AG09309 (cell line): ENCODE measurements around the gene DDX17.

Source experiments
- DNase-seq: peaks from one replicate; pipeline ENCODE4 v3.0.0-alpha.2; 2010; ENCODE audit warnings: low read depth
- H3K4me3 ChIP-seq: 2 replicates; pipeline ENCODE4 v1.5.1; 2011; ENCODE audit warnings: mild to moderate bottlenecking, low read depth, low read length, moderate library complexity; ENCODE audit not compliant: control insufficient read depth
- CTCF ChIP-seq: IDR thresholded peaks from 2 replicates; pipeline ENCODE4 v1.5.1; 2011; ENCODE audit warnings: mild to moderate bottlenecking, low read depth, low read length, inconsistent platforms; ENCODE audit not compliant: insufficient read depth, control insufficient read depth; ENCODE audit errors: missing control alignments

The DDX17 gene

GRCh38 chr22:38443628-38444521 is 62.2 kb downstream of the DDX17 start:
- no peak for TF ChIP-seq CTCF
- no peak overlapping the region for H3K4me3 ChIP-seq
- DNase-seq, result no peak

GRCh38 chr22:38442967-38443627 is 63.0 kb downstream of the DDX17 start:
- no peak for TF ChIP-seq CTCF
- H3K4me3 ChIP-seq, result no peak overlapping the region
- no peak for DNase-seq

GRCh38 chr22:38441620-38442287 is 64.4 kb downstream of the DDX17 start:
- DNase-seq, result no peak
- no peak overlapping the region for H3K4me3 ChIP-seq
- TF ChIP-seq CTCF, result no peak

- DNase-seq, result no peak
- no peak overlapping the region for H3K4me3 ChIP-seq
- no peak for TF ChIP-seq CTCF
Measured at GRCh38 chr22:38440747-38441350, 65.3 kb downstream of the DDX17 start.

GRCh38 chr22:38437416-38437815 is 68.7 kb downstream of the DDX17 start:
- no peak for TF ChIP-seq CTCF
- H3K4me3 ChIP-seq, result no peak overlapping the region
- no peak for DNase-seq

GRCh38 chr22:38436629-38437395 is 69.3 kb downstream of the DDX17 start:
- H3K4me3 ChIP-seq, result no peak overlapping the region
- DNase-seq, result no peak
- TF ChIP-seq CTCF, result no peak
